Measurements from ENCODE around the gene NSG2. TPM values are rescaled to one million over a fixed set of nuclear protein-coding genes. Genes with fewer than 3 reads are reported as not detected.

NSG2 gene
- total RNA-seq, 1 experiment from 2014 or later: not detected

GRCh38 chr5:174149426-174149825 is 103.9 kb downstream of the NSG2 start:
- TF ChIP-seq CTCF (conservative IDR thresholded peaks at IDR 0.05): no peak
- no peaks in the 10 kb centered on the region for H3K23me2 ChIP-seq (ENCODE audit: insufficient read length, low read depth, low read length, poor library complexity, severe bottlenecking)
- no peaks in the 10 kb centered on the region for H3K9me3 ChIP-seq (ENCODE audit: control insufficient read depth, low read depth, low read length)
- Mint-ChIP-seq H3K9me3 (peaks cover under 1 to 1% of the 10 kb centered on the region in 2 experiments; a peak in 2 of 5 replicates), H3K4me1 (no peaks in the 10 kb centered on the region), H3K36me3 (ENCODE audit: insufficient read depth in 1 of 3, low read depth in 3 of 3) (peaks cover 0 to under 1% (median 0%) of the 10 kb centered on the region in 3 experiments; a peak in 1 of 7 replicates), H3K4me3 (no peak overlapping the region), H3K27ac (no peak overlapping the region), H3K27me3 (ENCODE audit: low read depth) (peaks cover 43% of the 10 kb centered on the region)
- no peak overlapping the region for H2BK12ac ChIP-seq (ENCODE audit: insufficient read length, low read depth, low read length)
- H3K14ac ChIP-seq (ENCODE audit: insufficient read depth, low read length): no peak overlapping the region
- H3K9ac ChIP-seq (ENCODE audit: extremely low read depth, insufficient read length, low read length): no peak overlapping the region
- WGBS (ENCODE audit: extremely low coverage, insufficient read length, low lambda C conversion rate): no CpG with 5 or more reads among the region's 3 CpGs
- H2AK5ac ChIP-seq (ENCODE audit: insufficient read length, low read length): no peak overlapping the region
- DNase-seq: no peak
- no peak overlapping the region for H2BK120ac ChIP-seq (ENCODE audit: low read depth, low read length, poor library complexity, severe bottlenecking)
- H3K4ac ChIP-seq (ENCODE audit: low read depth, low read length): no peak overlapping the region
- no peak overlapping the region for H2BK20ac ChIP-seq (ENCODE audit: low read depth, low read length, poor library complexity, severe bottlenecking)
- H3K4me1 ChIP-seq (ENCODE audit: insufficient read depth, low read length): no peaks in the 10 kb centered on the region
- H3K27ac ChIP-seq (ENCODE audit: insufficient read length, low read depth, low read length): no peak overlapping the region
- no peak overlapping the region for H4K5ac ChIP-seq (ENCODE audit: insufficient read length, low read depth, low read length)
- H3K79me2 ChIP-seq (ENCODE audit: insufficient read depth, low read length): no peaks in the 10 kb centered on the region
- H3K4me2 ChIP-seq (ENCODE audit: insufficient read depth, insufficient read length, low read length): no peak overlapping the region
- H2BK5ac ChIP-seq (ENCODE audit: insufficient read length, low read length): no peak overlapping the region
- no peaks in the 10 kb centered on the region for H4K20me1 ChIP-seq (ENCODE audit: control insufficient read depth, insufficient read depth, insufficient read length)
- H3K79me1 ChIP-seq (ENCODE audit: insufficient read depth, low read depth, low read length, poor library complexity, severe bottlenecking): no peaks in the 10 kb centered on the region
- no peak overlapping the region for H3K56ac ChIP-seq (ENCODE audit: insufficient read length, low read depth, low read length)
- H2AFZ ChIP-seq (ENCODE audit: low read length): no peak overlapping the region
- H4K91ac ChIP-seq (ENCODE audit: insufficient read length, low read depth, low read length): no peak overlapping the region
- no peaks in the 10 kb centered on the region for H3K27me3 ChIP-seq (ENCODE audit: insufficient read depth, low read length)
- no peak overlapping the region for H2BK15ac ChIP-seq (ENCODE audit: low read depth, low read length)
- no peak overlapping the region for H4K8ac ChIP-seq (replicated peaks; ENCODE audit: insufficient read length, low read depth, low read length)
- H3T11ph ChIP-seq (ENCODE audit: low read length): no peak overlapping the region
- no peak overlapping the region for H3K23ac ChIP-seq (ENCODE audit: insufficient read length, low read depth, low read length)
- H3K18ac ChIP-seq (ENCODE audit: insufficient read length, low read depth, low read length): no peak overlapping the region
